Naive thymus-derived CD8-positive, alpha-beta T cell (primary cell): ENCODE data around the gene IFNA14. TPM values are rescaled to one million over a fixed set of nuclear protein-coding genes. Genes with fewer than 3 reads are reported as not detected.

ENCODE experiments used
- ATAC-seq, 2 donors: fragments of 150-1000 bp; cut with Tn5 transposase in 1 of 2; sonication (Bioruptor Pico), chemical (Tn5 transposase) in 1 of 2; 1 replicate in 1 of 2; 2 replicates in 1 of 2; pipeline ENCODE4 v1.10.0; 2021; ENCODE audit warnings: mild to moderate bottlenecking in 2 of 2, moderate library complexity in 2 of 2
- POLR2A ChIA-PET: fragments of 350-600 bp; sonication (Branson Sonifier 250); formaldehyde crosslinking; loops from one replicate; lab custom pipeline; 2021; ENCODE audit warnings: antibody characterized with exemption; lab: Charles Lee
- DNase-seq, 10 donors: peaks; one replicate each; pipeline versions ENCODE4 v3.0.0 to v3.0.0-alpha.2; 2020 to 2022
- H3K27ac Mint-ChIP-seq, 10 donors: one replicate each; pipeline ENCODE4 v1.8.0; 2020 to 2022; ENCODE audit warnings: mild to moderate bottlenecking in 10 of 10, mixed read lengths in 10 of 10, moderate library complexity in 4 of 10, inconsistent platforms in 1 of 10
- H3K27me3 Mint-ChIP-seq, 5 donors: one replicate each; pipeline ENCODE4 v1.8.0; 2021 to 2022; ENCODE audit warnings: mixed read lengths in 5 of 5
- H3K36me3 Mint-ChIP-seq, 3 donors: one replicate each; pipeline ENCODE4 v1.8.0; 2020 to 2022; ENCODE audit warnings: mixed read lengths in 3 of 3, mild to moderate bottlenecking in 2 of 3, inconsistent platforms in 1 of 3
- H3K4me1 Mint-ChIP-seq, 4 donors: one replicate each; pipeline ENCODE4 v1.8.0; 2021 to 2022; ENCODE audit warnings: mixed read lengths in 4 of 4
- H3K4me3 Mint-ChIP-seq, 10 donors: one replicate each; pipeline ENCODE4 v1.8.0; 2020 to 2022; ENCODE audit warnings: mild to moderate bottlenecking in 10 of 10, mixed read lengths in 10 of 10, moderate library complexity in 6 of 10, inconsistent platforms in 1 of 10
- H3K9me3 Mint-ChIP-seq, 9 donors: one replicate each; pipeline ENCODE4 v1.8.0; 2020 to 2022; ENCODE audit warnings: mixed read lengths in 9 of 9, mild to moderate bottlenecking in 3 of 9, inconsistent platforms in 1 of 9, moderate library complexity in 1 of 9
- polyA plus RNA-seq, 3 donors: library from polyadenylated mRNA; unstranded; fragments of 300-500 nt; fragmentation: Illumina TruSeq; gene quantifications; one replicate each; pipeline ENCODE4 v1.2.3, GENCODE V29; 2021
- total RNA-seq, 8 experiments: library from RNA in 2 of 8; stranded (reverse) in 2 of 8; gene quantifications; one replicate each; pipeline ENCODE4 v1.2.3 and lab custom pipeline; 2021 to 2026

The IFNA14 gene
- not detected for total RNA-seq
- polyA plus RNA-seq = not detected
- total RNA-seq (lab: John Stamatoyannopoulos, UW) = 0 reads per million in 6 experiments

DNA sequence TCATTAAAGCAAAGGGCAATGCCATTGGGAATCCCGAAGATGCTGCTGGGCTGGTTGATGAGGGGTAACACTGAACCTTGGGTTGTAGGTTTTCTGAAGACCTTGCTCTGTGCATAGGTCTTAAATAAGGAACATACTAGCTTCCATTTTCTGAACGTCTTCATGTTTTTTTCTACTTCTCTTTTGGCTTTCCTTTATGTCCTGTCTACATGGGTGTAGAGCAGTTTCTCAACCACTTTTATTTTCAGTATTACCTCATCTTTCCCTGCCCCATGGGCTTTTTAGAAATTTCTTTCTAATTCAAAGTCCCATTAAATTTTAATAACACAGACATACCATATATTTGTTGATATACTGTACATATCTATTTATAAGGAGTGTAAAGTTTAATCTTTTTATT is at the start of gene IFNA14:
Gene IFNA14 (minus strand): TSS at position 95 of the 400 bp plus-strand sequence. CDS start 70 bp downstream, at position 25.
- no peak within 1 kb of the TSS for H3K27ac Mint-ChIP-seq
- no peak within 1 kb of the TSS for H3K4me3 Mint-ChIP-seq
- peaks cover 5 to 20% (median 8%) of the 10 kb centered on the region in 5 donors for H3K27me3 Mint-ChIP-seq
- peaks cover 3 to 13% (median 9%) of the 10 kb centered on the region in 4 donors for H3K4me1 Mint-ChIP-seq
- no peaks in the 10 kb centered on the region for H3K36me3 Mint-ChIP-seq
- no peak for DNase-seq
- POLR2A ChIA-PET = no interaction called here
- no peak for ATAC-seq
- H3K9me3 Mint-ChIP-seq = no peaks in the 10 kb centered on the region

DNA sequence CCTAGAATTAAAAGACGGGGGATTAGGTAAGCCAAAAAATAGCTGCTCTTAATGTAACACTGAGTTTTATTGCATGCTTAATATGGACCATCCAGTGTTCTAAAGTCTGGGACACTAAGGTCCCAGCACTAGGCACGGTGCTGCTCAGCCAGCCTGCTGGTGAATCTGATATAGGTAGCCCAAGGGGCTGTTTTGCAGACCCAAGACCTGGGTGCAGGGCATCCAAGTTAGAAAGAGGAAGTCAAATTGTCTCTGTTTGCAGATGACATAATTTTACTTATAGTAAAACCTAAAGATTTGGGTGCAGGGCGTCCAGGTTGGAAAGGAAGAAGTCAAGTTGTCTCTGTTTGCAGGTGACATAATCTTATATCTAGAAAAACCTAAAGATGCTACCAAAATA is 47.5 kb upstream of the IFNA14 start:
- peaks cover 11 to 39% (median 16%) of the 10 kb centered on the region in 5 donors for H3K27me3 Mint-ChIP-seq
- no peak overlapping the region for H3K27ac Mint-ChIP-seq
- ATAC-seq (no peak), DNase-seq (no peak)
- H3K9me3 Mint-ChIP-seq = no peaks in the 10 kb centered on the region
- no peak overlapping the region for H3K4me3 Mint-ChIP-seq
- no peaks in the 10 kb centered on the region for H3K4me1 Mint-ChIP-seq
- peaks cover 0 to 5% (median 0%) of the 10 kb centered on the region in 3 donors for H3K36me3 Mint-ChIP-seq
- POLR2A ChIA-PET = no interaction called here

DNA sequence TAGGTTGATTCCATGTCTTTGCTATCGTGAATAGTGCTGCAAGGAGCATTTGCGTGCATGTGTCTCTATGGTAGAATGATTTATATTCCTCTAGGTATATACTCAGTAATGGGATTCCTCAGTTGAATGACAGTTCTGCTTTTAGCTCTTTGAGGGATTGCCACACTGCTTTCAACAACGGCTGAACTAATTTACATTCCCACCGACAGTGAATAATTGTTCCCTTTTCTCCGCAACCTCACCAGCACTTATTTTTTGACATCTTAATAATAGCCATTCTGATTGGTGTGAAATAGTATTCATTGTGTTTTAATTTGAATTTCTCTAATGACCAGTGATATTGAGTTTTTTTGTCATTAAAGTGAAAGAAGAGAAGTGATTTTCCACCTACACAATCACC is 46.9 kb upstream of the IFNA14 start:
- no peak for ATAC-seq
- peaks cover 12 to 39% (median 15%) of the 10 kb centered on the region in 5 donors for H3K27me3 Mint-ChIP-seq
- DNase-seq = no peak
- POLR2A ChIA-PET = no interaction called here
- H3K36me3 Mint-ChIP-seq = peaks cover 0 to 5% (median 0%) of the 10 kb centered on the region in 3 donors
- no peak overlapping the region for H3K27ac Mint-ChIP-seq
- H3K4me1 Mint-ChIP-seq = no peaks in the 10 kb centered on the region
- no peaks in the 10 kb centered on the region for H3K9me3 Mint-ChIP-seq
- no peak overlapping the region for H3K4me3 Mint-ChIP-seq

DNA sequence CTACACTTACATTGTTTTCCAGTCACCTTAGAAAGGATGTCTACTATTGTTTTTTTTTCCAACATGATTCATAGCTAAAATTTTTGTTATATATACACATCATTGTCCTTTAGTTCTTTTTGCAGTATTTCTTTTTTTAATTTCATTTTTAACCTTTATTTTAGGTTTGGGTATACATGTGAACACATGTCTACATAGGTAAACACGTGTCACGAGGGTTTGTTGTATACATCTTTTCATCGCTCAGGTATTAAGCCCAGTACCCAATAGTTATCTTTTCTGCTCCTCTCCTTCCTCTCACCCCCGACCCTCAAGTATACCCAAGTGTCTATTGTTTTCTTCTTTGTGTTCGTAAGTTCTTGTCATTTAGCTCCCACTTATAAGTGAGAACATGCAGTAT is 46.3 kb upstream of the IFNA14 start:
- H3K27me3 Mint-ChIP-seq = peaks cover 12 to 39% (median 17%) of the 10 kb centered on the region in 5 donors
- no peak for ATAC-seq
- no peak for DNase-seq
- H3K4me3 Mint-ChIP-seq = no peak overlapping the region
- H3K36me3 Mint-ChIP-seq = peaks cover 0 to 5% (median 0%) of the 10 kb centered on the region in 3 donors
- POLR2A ChIA-PET = no interaction called here
- no peak overlapping the region for H3K27ac Mint-ChIP-seq
- no peaks in the 10 kb centered on the region for H3K4me1 Mint-ChIP-seq
- H3K9me3 Mint-ChIP-seq = no peaks in the 10 kb centered on the region

DNA sequence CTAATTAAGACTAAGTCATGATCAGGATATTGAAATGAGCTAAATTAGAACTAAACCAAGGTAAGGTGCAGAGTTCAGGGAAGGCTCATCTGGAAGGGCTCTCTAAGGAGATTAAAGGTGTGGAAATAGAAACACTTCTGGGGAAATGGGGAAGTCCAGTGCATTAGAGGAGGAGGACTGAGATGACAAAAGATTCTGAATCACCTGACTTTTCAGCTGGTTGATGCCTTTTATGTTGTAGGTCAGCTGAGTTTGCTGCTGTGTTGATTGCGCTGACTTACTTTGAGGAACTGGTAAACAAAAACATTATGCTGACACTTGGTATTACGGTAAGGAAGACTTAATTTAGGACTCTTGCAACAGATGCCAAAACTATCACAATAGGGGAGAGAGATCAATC is 41.5 kb upstream of the IFNA14 start:
- POLR2A ChIA-PET = no interaction called here
- DNase-seq (no peak), ATAC-seq (no peak)
- H3K27ac Mint-ChIP-seq = peak overlapping the region in 1 of 10 donors; percentile 82
- H3K9me3 Mint-ChIP-seq = peaks cover 0 to under 1% (median 0%) of the 10 kb centered on the region in 9 donors
- H3K4me3 Mint-ChIP-seq = no peak overlapping the region
- peaks cover 11 to 24% (median 16%) of the 10 kb centered on the region in 5 donors for H3K27me3 Mint-ChIP-seq
- H3K4me1 Mint-ChIP-seq = no peaks in the 10 kb centered on the region
- no peaks in the 10 kb centered on the region for H3K36me3 Mint-ChIP-seq

DNA sequence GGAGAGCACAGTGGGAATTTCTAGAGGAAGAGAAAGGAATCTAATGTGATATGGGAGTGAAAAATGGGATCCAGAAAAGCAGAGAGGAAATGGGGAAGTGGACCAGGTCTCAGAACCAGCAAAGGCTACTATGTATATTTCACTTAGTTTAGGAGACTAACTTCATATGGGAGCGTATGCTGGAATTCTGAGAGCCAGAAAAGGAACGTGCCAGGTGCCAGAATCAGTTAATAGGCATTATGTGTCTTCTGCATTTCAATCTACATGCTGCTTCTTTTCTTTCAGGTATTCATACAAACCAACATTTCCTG is 28.5 kb upstream of the IFNA14 start:
- Mint-ChIP-seq H3K36me3 (peaks cover 0 to 2% (median 0%) of the 10 kb centered on the region in 3 donors), H3K27me3 (peaks cover 6 to 14% (median 12%) of the 10 kb centered on the region in 5 donors)

DNA sequence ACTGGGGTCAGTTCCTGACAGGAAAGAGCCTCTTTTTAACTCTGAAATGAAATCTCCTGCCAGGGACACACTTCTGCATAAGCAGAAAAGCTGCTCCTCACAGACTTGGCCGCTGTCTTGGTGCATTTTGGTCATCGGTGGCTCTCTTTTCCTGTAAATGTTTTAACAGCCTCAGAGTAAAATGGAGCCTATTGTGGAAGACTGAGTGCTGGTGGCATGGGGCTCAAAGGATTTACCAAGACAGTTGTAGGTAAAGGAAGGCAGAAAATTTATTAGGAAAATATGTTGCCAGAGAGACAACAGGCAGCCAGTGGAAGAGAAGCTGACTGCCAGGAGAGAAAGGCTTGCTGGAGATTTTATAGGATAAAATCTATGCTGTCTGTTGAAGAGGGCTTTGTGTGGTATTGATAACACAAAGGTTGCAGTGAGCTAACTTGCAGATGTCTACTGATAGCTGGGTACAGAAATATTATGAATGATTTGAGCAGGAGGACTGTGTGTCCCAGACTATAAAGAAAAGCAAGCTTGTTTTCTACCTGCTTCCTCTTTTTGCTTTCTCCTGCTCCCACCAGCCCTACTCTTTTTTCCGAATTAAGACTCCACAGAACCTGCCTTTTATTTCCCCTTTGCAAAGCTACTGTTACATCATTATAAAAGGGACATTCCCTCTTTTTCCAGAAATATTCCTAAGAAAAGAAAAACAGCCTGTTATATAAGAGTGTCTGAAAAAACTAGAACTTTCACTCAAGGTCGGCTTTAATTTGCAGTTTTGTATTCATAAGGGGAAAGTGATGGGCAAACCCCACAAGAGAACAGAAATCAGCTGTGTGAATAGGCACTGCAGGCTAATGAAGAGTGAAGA is 27.9 kb upstream of the IFNA14 start:
- Mint-ChIP-seq H3K4me3 (no peak overlapping the region), H3K36me3 (no peaks in the 10 kb centered on the region), H3K9me3 (peaks cover 0 to 20% (median 2%) of the 10 kb centered on the region in 9 donors), H3K4me1 (peaks cover 0 to 9% (median 1%) of the 10 kb centered on the region in 4 donors), H3K27ac (peak overlapping the region in 1 of 10 donors; percentile 54), H3K27me3 (peaks cover 2 to 12% (median 9%) of the 10 kb centered on the region in 5 donors)
- POLR2A ChIA-PET = no interaction called here
- ATAC-seq (no peak), DNase-seq (no peak)

More for the DNA sequence above, 28.5 kb upstream of the IFNA14 start:
- DNase-seq = no peak
- POLR2A ChIA-PET = no interaction called here
- ATAC-seq = no peak
- Mint-ChIP-seq H3K27ac (peak overlapping the region in 1 of 10 donors; percentile 54), H3K4me3 (no peak overlapping the region), H3K4me1 (peaks cover 0 to 9% (median 1%) of the 10 kb centered on the region in 4 donors), H3K9me3 (peaks cover 0 to 26% (median 2%) of the 10 kb centered on the region in 9 donors)

DNA sequence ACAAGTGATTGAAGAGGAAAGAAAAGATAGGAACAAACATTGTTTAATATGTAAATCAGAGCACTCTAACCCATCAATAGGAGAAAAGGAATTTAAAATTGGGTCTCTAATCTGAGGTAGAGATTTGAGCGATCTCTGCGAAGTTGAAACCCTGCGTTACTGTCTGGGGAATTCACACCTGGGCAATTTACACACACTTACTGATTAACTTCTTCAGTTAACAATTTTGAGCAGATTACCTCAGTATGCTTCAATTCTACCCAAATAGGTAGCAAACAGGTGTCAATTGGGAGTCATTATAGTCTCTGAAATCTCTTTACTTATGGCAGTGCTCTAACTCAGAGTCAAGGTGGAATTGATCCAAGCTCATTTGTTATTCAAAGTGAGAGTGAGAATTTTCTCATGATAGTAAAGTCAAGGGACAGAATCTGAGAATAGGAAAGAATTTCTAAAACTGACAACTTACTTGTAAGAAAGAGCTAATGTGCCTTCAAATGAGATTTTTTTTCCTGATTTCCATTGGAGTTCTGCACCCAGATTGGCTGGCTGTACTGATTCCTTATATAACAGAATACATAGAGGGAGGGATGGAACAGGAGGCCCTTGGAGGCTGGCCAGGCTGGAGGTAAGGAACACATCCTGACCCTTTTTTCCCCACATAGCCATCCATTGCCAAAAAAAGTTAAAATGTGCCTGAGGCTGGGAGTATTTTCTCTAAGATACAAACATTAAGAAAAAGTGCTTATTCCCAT is 27.1 kb upstream of the IFNA14 start:
- Mint-ChIP-seq H3K4me1 (peaks cover 0 to 9% (median 1%) of the 10 kb centered on the region in 4 donors), H3K27me3 (peaks cover 2 to 12% (median 7%) of the 10 kb centered on the region in 5 donors), H3K27ac (no peak overlapping the region), H3K4me3 (no peak overlapping the region), H3K36me3 (no peaks in the 10 kb centered on the region), H3K9me3 (peaks cover 0 to 13% (median 2%) of the 10 kb centered on the region in 9 donors)
- POLR2A ChIA-PET = no interaction called here
- ATAC-seq (no peak), DNase-seq (no peak)

DNA sequence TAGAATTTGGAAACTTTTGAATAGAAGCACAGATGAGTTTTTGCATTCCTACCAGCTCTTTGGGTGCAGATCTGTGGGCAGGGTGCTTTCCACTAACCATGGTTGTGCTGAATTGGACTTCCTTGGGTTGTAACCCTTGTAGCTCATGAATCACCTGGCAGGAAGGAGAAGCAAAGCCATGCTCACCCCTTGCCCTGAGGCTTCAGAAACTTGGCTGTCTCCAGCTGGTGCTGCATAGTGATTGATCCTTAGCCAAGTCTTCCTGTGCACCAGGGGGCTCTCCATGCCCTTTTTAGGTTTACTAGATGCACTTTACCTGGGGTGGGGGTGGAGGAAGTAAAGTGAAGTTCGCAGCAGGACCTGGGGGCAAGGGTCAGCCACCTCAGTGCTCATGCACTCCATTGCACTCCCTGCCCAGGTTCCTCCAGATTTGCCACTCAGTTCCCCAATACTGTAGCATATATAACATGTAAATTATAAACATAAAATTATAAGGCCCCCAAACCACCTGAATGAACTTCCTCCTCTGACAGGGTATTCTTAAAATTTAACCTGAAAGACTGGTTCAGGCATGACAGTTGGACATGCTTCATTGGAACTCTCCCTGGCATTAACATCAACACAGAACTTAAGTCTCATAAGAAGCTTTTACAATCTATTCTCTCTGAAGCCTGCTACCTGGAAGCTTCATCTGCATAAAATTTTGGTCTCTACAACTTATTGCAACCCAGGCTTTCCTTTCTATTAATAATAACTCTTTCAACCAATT is 25.8 kb upstream of the IFNA14 start:
- no peak overlapping the region for H3K27ac Mint-ChIP-seq
- peaks cover 0 to 9% (median 1%) of the 10 kb centered on the region in 4 donors for H3K4me1 Mint-ChIP-seq
- POLR2A ChIA-PET = no interaction called here

DNA sequence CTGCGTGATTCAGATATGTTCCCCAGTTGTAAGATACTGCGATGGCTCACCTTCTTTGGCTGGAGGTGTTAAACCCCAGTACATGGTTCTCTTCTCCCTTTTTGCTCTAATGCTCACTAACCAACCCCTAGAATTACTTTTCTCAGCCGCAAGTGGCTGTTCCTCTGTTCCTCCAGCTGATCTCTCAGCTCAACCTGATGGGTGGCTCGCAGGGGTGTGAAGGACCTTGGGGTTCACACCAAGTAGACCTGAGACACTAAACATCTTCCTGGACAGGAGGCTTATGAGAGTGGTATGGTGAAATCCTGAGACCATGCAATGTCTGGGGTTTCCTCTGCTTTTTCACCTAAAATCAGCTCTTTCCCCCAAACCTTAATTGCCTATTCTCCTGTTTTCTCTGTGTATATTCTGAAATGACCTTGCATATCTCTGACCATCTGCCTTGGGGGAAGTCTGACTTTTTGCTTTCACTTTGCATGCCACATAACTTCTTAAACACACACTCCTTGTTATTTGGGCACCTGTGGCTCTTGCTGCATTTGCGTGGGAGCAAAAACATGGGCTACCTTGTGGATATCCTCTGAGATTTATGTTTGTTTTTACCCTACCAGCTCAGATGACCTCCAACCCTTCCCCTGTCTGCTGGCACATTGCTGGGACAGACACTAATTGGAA is 15.9 kb upstream of the IFNA14 start:
- Mint-ChIP-seq H3K27me3 (peaks cover 0 to 11% (median 3%) of the 10 kb centered on the region in 5 donors), H3K36me3 (no peaks in the 10 kb centered on the region), H3K4me1 (peaks cover 6 to 8% (median 7%) of the 10 kb centered on the region in 4 donors), H3K27ac (peak overlapping the region in 1 of 10 donors; percentile 9), H3K4me3 (no peak overlapping the region), H3K9me3 (no peaks in the 10 kb centered on the region)
- POLR2A ChIA-PET = no interaction called here
- ATAC-seq = no peak
- DNase-seq = no peak

More for the DNA sequence above, 25.8 kb upstream of the IFNA14 start:
- peaks cover 0 to 3% (median 0%) of the 10 kb centered on the region in 9 donors for H3K9me3 Mint-ChIP-seq
- peaks cover 0 to 8% (median 7%) of the 10 kb centered on the region in 5 donors for H3K27me3 Mint-ChIP-seq
- no peak overlapping the region for H3K4me3 Mint-ChIP-seq
- DNase-seq (no peak), ATAC-seq (no peak)
- no peaks in the 10 kb centered on the region for H3K36me3 Mint-ChIP-seq

DNA sequence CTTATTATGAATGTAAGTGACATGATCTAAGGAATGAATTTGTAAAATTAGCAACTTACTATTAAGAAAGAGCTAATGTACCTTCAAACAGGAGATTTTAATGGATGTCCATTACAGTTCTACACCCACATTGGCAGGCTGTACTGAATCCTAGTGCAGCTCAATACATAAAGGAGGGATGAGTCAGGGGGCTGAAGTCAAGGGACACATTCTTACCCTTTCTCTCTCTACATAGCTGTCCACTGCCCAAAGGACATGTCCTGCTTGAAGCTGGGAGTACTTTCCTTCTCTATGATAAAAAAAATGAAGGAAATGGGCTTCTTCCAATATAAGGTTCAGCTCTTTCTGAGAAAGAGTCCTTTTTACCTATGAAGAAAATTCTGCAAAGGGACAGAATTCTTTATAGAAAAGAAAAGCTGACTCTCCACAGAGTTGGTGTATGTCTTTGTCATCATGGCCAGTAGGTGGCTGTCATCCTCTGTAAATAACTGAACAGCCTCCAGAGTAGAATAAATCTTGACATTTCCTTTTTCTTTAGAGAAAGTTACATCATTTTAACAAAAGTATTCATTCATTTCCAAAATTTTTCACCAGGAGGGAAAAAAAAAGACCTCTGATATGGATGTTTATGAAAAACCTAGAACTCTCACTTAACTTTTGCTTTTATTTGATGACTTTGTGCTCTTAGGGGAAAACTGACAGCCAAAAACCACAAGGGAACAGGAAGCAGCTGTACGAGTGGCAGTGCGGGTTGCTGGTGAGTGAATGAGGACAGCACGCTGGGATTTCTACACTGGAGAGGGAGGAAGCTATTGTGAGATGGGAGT is 13.1 kb upstream of the IFNA14 start:
- H3K27me3 Mint-ChIP-seq = peaks cover 0 to 11% (median 6%) of the 10 kb centered on the region in 5 donors
- H3K27ac Mint-ChIP-seq = peak overlapping the region in 2 of 10 donors; percentile 46 to 87
- peaks cover 6 to 8% (median 7%) of the 10 kb centered on the region in 4 donors for H3K4me1 Mint-ChIP-seq
- no peaks in the 10 kb centered on the region for H3K9me3 Mint-ChIP-seq
- peak overlapping the region in 5 of 10 donors; percentile 1 to 67 (median 24) for H3K4me3 Mint-ChIP-seq
- no peaks in the 10 kb centered on the region for H3K36me3 Mint-ChIP-seq
- ATAC-seq = peak; percentile 72 to 79
- DNase-seq = peak in 3 of 10 donors; percentile 3 to 29 (median 18)
- POLR2A ChIA-PET = interaction anchor here (0.6 kb wide), 1 partner anchor 306 kb away, joined by 3 read pairs; no protein-coding TSS in a partner anchor
